Fibroblast of lung (primary cell): Measurements from ENCODE around the gene MSMB.

Source experiments
- CTCF ChIP-seq, 2 donors: IDR thresholded peaks in 1 of 2; conservative IDR thresholded peaks in 1 of 2; 1 replicate in 1 of 2; 2 replicates in 1 of 2; pipeline ENCODE4 v1.5.1; 2011 to 2012; ENCODE audit warnings: low read length in 2 of 2, control low read depth in 1 of 2, inconsistent platforms in 1 of 2, low read depth in 1 of 2, mild to moderate bottlenecking in 1 of 2
- EZH2 ChIP-seq: IDR thresholded peaks from 2 replicates; pipeline ENCODE4 v1.5.1; 2012; ENCODE audit warnings: low read length, control low read depth, mild to moderate bottlenecking; ENCODE audit errors: missing control alignments

- TF ChIP-seq CTCF (conservative IDR thresholded peaks at IDR 0.05 in 1 of 2, IDR thresholded peaks at IDR 0.05 in 1 of 2; ENCODE audit: low read depth in 1 of 2, low read length in 2 of 2) (no peak), EZH2 (no peak)
These were observed 16.8 kb upstream of the MSMB start for GRCh38 chr10:46062723-46063428.
